DOHH2 (cell line): ENCODE results near the gene CENPU.

Experiments
- CTCF ChIP-seq: fragments of 200-600 bp; sonication (generic); IDR thresholded peaks from one replicate; pipeline ENCODE4 v1.5.1; 2014; ENCODE audit warnings: antibody characterized with exemption, mild to moderate bottlenecking, low read depth, low read length; ENCODE audit not compliant: poor library complexity, severe bottlenecking
- EZH2phosphoT487 ChIP-seq: fragments of 200-600 bp; sonication (generic); IDR thresholded peaks from 2 replicates; pipeline ENCODE4 v1.6.1; 2017; ENCODE audit warnings: borderline replicate concordance, mild to moderate bottlenecking, antibody characterized with exemption, low read length, moderate library complexity, mixed read lengths

- TF ChIP-seq CTCF (no peak), EZH2phosphoT487 (no peak)
Measured at GRCh38 chr4:184768296-184768695, 34.4 kb upstream of the CENPU start.
